ENCODE data around the gene CALCOCO1. TPM values are rescaled to one million over a fixed set of nuclear protein-coding genes. Genes with fewer than 3 reads are reported as not detected.

CALCOCO1 gene
- total and polyA plus RNA-seq, 9 of the 15 experiments (the other 6 are each of a cell fraction or from before 2014, with no cell fraction given), result 1.9 to 31.8 (median 11.0) TPM

GRCh38 chr12:53755893-53756292 is 28.6 kb upstream of the CALCOCO1 start:
- ATAC-seq (no peak), FAIRE-seq (no peak), DNase-seq (ENCODE audit: extremely low read depth in 1 of 4, low spot score in 3 of 4) (no peak)
- no TSS peak for BruUV-seq (replicated peaks)
- H3K4me1 ChIP-seq (replicated peaks in 1 of 2; ENCODE audit: control insufficient read depth in 2 of 2, insufficient read depth in 2 of 2, low read length in 2 of 2), result peaks cover 2 to 16% of the 10 kb centered on the region in 2 experiments; a peak in 3 of 5 replicates
- WGBS (ENCODE audit: insufficient coverage, low coverage, missing lambda C conversion rate), result 6% methylated on average over 3 of the region's 3 CpGs
- H3K9ac ChIP-seq (ENCODE audit: insufficient read depth in 1 of 2, low read depth in 2 of 2, low read length in 2 of 2), result no peak overlapping the region
- ChIA-PET CTCF (ENCODE audit: low intra/inter-chr PET ratio) (interaction anchor here (0.6 to 1.5 kb wide), 2 partner anchors 9 to 178 kb away, joined by 3 to 6 read pairs; no protein-coding TSS in a partner anchor), POLR2A (interaction anchor here (1.1 kb wide), 1 partner anchor 10 kb away, joined by 3 read pairs; no protein-coding TSS in a partner anchor)
- in situ Hi-C loops (cut with MboI) (loop anchor here (25.0 kb wide), 1 partner anchor 456 kb away; no protein-coding TSS in a partner anchor), intact Hi-C loops (cut with micrococcal nuclease) (no loop called here)
- TF ChIP-seq NFXL1 (CRISPR knock-in tag; IDR thresholded peaks at IDR 0.05), result no peak
- no peak for TF ChIP-seq NEUROD1 (IDR thresholded peaks at IDR 0.05; ENCODE audit: borderline replicate concordance, low read depth, low read length, partially characterized antibody)
- TF ChIP-seq FOXA3 (CRISPR knock-in tag; conservative IDR thresholded peaks at IDR 0.05 in 1 of 2, IDR thresholded peaks at IDR 0.05 in 1 of 2), result no peak
- no peak for TF ChIP-seq ZNF77 (CRISPR knock-in tag; IDR thresholded peaks at IDR 0.05)
- TF ChIP-seq ZNF384 (IDR thresholded peaks at IDR 0.05; ENCODE audit: low read depth, low read length), result no peak
- no peak for TF ChIP-seq BCL6 (CRISPR knock-in tag; IDR thresholded peaks at IDR 0.05)
- 0 out of 2 replicates have a peak, but pooled peaks cover 4% of the 10 kb centered on the region for H4K20me1 ChIP-seq (replicated peaks; ENCODE audit: control insufficient read depth, insufficient read depth, low read length)
- H3K4me2 ChIP-seq (ENCODE audit: insufficient read depth, low read length), result no peak overlapping the region
- no peaks in the 10 kb centered on the region for H3K9me3 ChIP-seq (replicated peaks; ENCODE audit: control insufficient read depth, insufficient read depth, low read depth, low read length)
- H2AFZ ChIP-seq (ENCODE audit: low read depth, low read length), result no peak overlapping the region
- no peak overlapping the region for H3K27ac ChIP-seq (ENCODE audit: extremely low read depth, low read depth, low read length)
- H3K4me3 ChIP-seq, result no peak overlapping the region
- no peaks in the 10 kb centered on the region for H3K9me1 ChIP-seq (ENCODE audit: control insufficient read depth, insufficient read depth, low read length)
- peaks cover 49 to 82% of the 10 kb centered on the region in 2 experiments for H3K27me3 ChIP-seq (ENCODE audit: control insufficient read depth in 2 of 2, insufficient read depth in 2 of 2, low read length in 2 of 2)
- no peaks in the 10 kb centered on the region for H3K36me3 ChIP-seq (ENCODE audit: control insufficient read depth, insufficient read depth, low read length)
- no peaks in the 10 kb centered on the region for H3K79me2 ChIP-seq (ENCODE audit: control insufficient read depth, insufficient read depth, low read length)
